HUES64 (cell line): ENCODE measurements around the gene PPIC.
"Not testable (repeated sequence)": the region's sequence is repeated elsewhere in the genome, so short reads cannot be mapped to it uniquely, and the experiment has no call there.

ENCODE experiments used
- H3K27ac ChIP-seq: 2 replicates; pipeline ENCODE4 v1.7.0; 2013; ENCODE audit warnings: low read depth, low read length, inconsistent platforms
- H3K27me3 ChIP-seq: 2 replicates; pipeline ENCODE4 v1.6.1; 2013; ENCODE audit warnings: mild to moderate bottlenecking, low read length; ENCODE audit not compliant: insufficient read depth
- H3K36me3 ChIP-seq: 2 replicates; pipeline ENCODE4 v1.6.1; 2013; ENCODE audit warnings: mild to moderate bottlenecking, low read length; ENCODE audit not compliant: insufficient read depth
- H3K4me1 ChIP-seq: 2 replicates; pipeline ENCODE4 v1.6.1; 2013; ENCODE audit warnings: mild to moderate bottlenecking, low read length, moderate library complexity; ENCODE audit not compliant: insufficient read depth
- H3K4me3 ChIP-seq: 2 replicates; pipeline ENCODE4 v1.5.1; 2013; ENCODE audit warnings: mild to moderate bottlenecking, low read length, moderate library complexity
- H3K9ac ChIP-seq: 2 replicates; pipeline ENCODE4 v1.6.1; 2013; ENCODE audit warnings: mild to moderate bottlenecking, low read depth, low read length
- H3K9me3 ChIP-seq: 2 replicates; pipeline ENCODE4 v1.6.1; 2013; ENCODE audit warnings: low read depth, low read length; ENCODE audit not compliant: insufficient read depth
- WGBS: fragments of 150-250, 120-280 bp; methylation state at CpG from one replicate; pipeline ENCODE4 v1.1.7; 2013; ENCODE audit warnings: missing lambda C conversion rate; 5-methylcytosine and 5-hydroxymethylcytosine counted together

The PPIC gene

DNA sequence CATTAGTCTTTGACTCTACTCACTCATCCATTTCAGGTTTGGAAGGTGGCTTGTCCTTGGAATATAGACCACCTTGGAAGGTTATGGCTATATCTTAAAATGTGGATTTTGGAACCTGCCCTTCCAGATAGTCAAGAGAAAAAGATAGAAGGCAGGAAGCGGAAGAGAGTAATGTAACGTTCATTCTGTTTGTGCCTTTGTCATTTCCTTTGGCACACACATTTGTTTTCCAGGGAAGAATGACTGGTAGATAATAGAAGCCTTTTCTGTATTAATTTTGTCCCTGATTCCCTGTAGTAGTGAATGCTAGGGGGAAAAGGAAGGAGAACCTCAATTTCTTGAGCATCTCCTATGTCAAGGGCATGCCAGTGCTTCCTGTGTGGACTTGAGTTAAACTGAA is 54.7 kb downstream of the PPIC start:
- H3K36me3 ChIP-seq: no peaks in the 10 kb centered on the region
- H3K9me3 ChIP-seq: no peaks in the 10 kb centered on the region
- no peaks in the 10 kb centered on the region for H3K4me1 ChIP-seq
- WGBS: 74% methylated on average over 2 of the region's 2 CpGs
- no peaks in the 10 kb centered on the region for H3K27me3 ChIP-seq
- H3K9ac ChIP-seq: no peak overlapping the region
- H3K4me3 ChIP-seq: no peak overlapping the region
- H3K27ac ChIP-seq: no peak overlapping the region

- H3K27me3 ChIP-seq: no peaks in the 10 kb centered on the region
- H3K9me3 ChIP-seq: no peaks in the 10 kb centered on the region
- no peaks in the 10 kb centered on the region for H3K36me3 ChIP-seq
- 83% methylated on average over 5 of the region's 5 CpGs for WGBS
- no peak overlapping the region for H3K4me3 ChIP-seq
- no peaks in the 10 kb centered on the region for H3K4me1 ChIP-seq
- no peak overlapping the region for H3K27ac ChIP-seq
- no peak overlapping the region for H3K9ac ChIP-seq
These were observed 57.8 kb downstream of the PPIC start for GRCh38 chr5:122978644-122979297.

DNA sequence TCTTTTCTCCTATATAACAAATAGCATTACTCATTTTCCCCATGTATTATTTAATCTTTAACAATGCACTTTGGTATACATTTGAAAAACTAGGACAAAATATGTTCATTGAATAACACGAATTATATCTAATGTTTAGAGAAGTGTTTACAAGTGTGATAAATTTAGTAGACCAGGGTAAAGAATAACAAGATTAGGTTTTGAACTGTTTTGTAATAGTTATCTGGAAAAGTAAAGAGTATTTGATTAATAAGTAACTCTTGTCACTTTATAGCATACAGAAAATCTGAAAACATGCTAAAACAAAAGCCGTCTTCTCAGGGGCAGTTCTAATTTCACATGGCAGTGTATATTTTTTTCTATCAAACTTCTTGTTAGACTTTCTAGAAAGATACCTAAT is 58.5 kb downstream of the PPIC start:
- H3K9ac ChIP-seq: no peak overlapping the region
- no peak overlapping the region for H3K27ac ChIP-seq
- no peak overlapping the region for H3K4me3 ChIP-seq
- H3K9me3 ChIP-seq: no peaks in the 10 kb centered on the region
- WGBS: 100% methylated on average over 2 of the region's 2 CpGs
- no peaks in the 10 kb centered on the region for H3K4me1 ChIP-seq
- H3K36me3 ChIP-seq: no peaks in the 10 kb centered on the region
- no peaks in the 10 kb centered on the region for H3K27me3 ChIP-seq

- Histone ChIP-seq H3K4me1 (no peaks in the 10 kb centered on the region), H3K27ac (no peak overlapping the region), H3K36me3 (no peaks in the 10 kb centered on the region), H3K4me3 (no peak overlapping the region), H3K9me3 (no peaks in the 10 kb centered on the region), H3K27me3 (no peaks in the 10 kb centered on the region), H3K9ac (no peak overlapping the region)
- 99% methylated on average over 2 of the region's 2 CpGs for WGBS
These were observed 59.2 kb downstream of the PPIC start for GRCh38 chr5:122977319-122977718.

- not testable (repeated sequence) for H3K9ac ChIP-seq, H3K9me3 ChIP-seq, H3K36me3 ChIP-seq, H3K4me1 ChIP-seq, H3K4me3 ChIP-seq, H3K27ac ChIP-seq, H3K27me3 ChIP-seq
- WGBS: 93% methylated on average over 3 of the region's 3 CpGs
These were observed 62.3 kb downstream of the PPIC start for GRCh38 chr5:122974251-122974650.

GRCh38 chr5:122973759-122974158 is 62.8 kb downstream of the PPIC start:
- not testable (repeated sequence) for H3K27ac ChIP-seq, H3K9ac ChIP-seq, H3K27me3 ChIP-seq, H3K4me3 ChIP-seq, H3K36me3 ChIP-seq, H3K4me1 ChIP-seq, H3K9me3 ChIP-seq
- WGBS: 97% methylated on average over 1 of the region's 1 CpG
